ENCODE data around the gene ETHE1. TPM values are rescaled to one million over a fixed set of nuclear protein-coding genes. Genes with fewer than 3 reads are reported as not detected.
A peak's percentile ranks its signal among the peaks of the same experiment; 100 is the strongest.

The ETHE1 gene
- total and polyA plus RNA-seq, 2 of the 8 experiments (the other 6 are each of a cell fraction or from before 2014, with no cell fraction given): 19.9 to 96.0 TPM

GRCh38 chr19:43463381-43464133, 63.4 kb downstream of the ETHE1 start:
- H2BK15ac ChIP-seq (ENCODE audit: low read length): no peak overlapping the region
- peak overlapping the region in 2 of 4 experiments; percentile 54 to 56; a peak in 3 of 7 replicates for H3K9ac ChIP-seq (replicated peaks in 1 of 4; ENCODE audit: extremely low read depth in 1 of 4, low read depth in 3 of 4, low read length in 3 of 4)
- H3K23me2 ChIP-seq (ENCODE audit: low read depth, low read length): peaks cover 13% of the 10 kb centered on the region
- no peak overlapping the region for H2AK5ac ChIP-seq (ENCODE audit: low read depth, low read length)
- H3K14ac ChIP-seq (ENCODE audit: insufficient read length): no peak overlapping the region
- ChIA-PET POLR2A (ENCODE audit: partially characterized antibody) (interaction anchor here (1.1 to 4.4 kb wide), 8 partner anchors 10 to 160 kb away, joined by 3 to 23 read pairs (median 4); no protein-coding TSS in a partner anchor), CTCF (ENCODE audit: partially characterized antibody) (interaction anchor here (0.6 to 4.9 kb wide), 8 partner anchors 13 to 897 kb away, joined by 3 to 33 read pairs (median 4); partner anchors contain the start of gene PHLDB3)
- no peak overlapping the region for H3K4ac ChIP-seq (replicated peaks; ENCODE audit: insufficient read length, low read depth, low read length)
- no peak overlapping the region for H4K5ac ChIP-seq (ENCODE audit: insufficient read length, low read depth, low read length)
- WGBS, 2 experiments (ENCODE audit: extremely low coverage in 1 of 2, insufficient coverage in 1 of 2, insufficient read length in 1 of 2, insufficient replicate concordance in 2 of 2, low coverage in 1 of 2, low lambda C conversion rate in 2 of 2, missing lambda C conversion rate in 1 of 2): 1% methylated on average over 26 of the region's 57 CpGs; no CpG with 5 or more reads in 1 of the 2 experiments
- peak overlapping the region; percentile 50 to 93 (median 85) for H3K4me3 ChIP-seq (ENCODE audit: extremely low read depth in 1 of 4, insufficient read depth in 2 of 4, low read depth in 3 of 4, low read length in 4 of 4)
- no peak overlapping the region for H2BK5ac ChIP-seq (ENCODE audit: low read depth, low read length)
- H3K9me3 ChIP-seq (ENCODE audit: insufficient read depth in 2 of 2, low read depth in 1 of 2, low read length in 1 of 2): no peaks in the 10 kb centered on the region
- H2AFZ ChIP-seq (ENCODE audit: low read length): peak overlapping the region; percentile 74
- no peaks in the 10 kb centered on the region for H3K79me1 ChIP-seq (ENCODE audit: low read depth, low read length)
- H3K18ac ChIP-seq (ENCODE audit: extremely low read depth, low read length): peak overlapping the region; percentile 73; the same call in 1 of the 2 replicates
- H3K56ac ChIP-seq (replicated peaks; ENCODE audit: insufficient read length, low read depth, low read length): peak overlapping the region; percentile 62
- peak; percentile 42 for FAIRE-seq
- peak; percentile 74 to 99 for DNase-seq (ENCODE audit: low read depth in 1 of 2, low spot score in 2 of 2)
- peaks cover 0 to 8% (median 3%) of the 10 kb centered on the region in 4 experiments; a peak in 4 of 7 replicates for H3K4me1 ChIP-seq (replicated peaks in 1 of 4; ENCODE audit: control insufficient read depth in 3 of 4, insufficient read depth in 4 of 4, low read length in 3 of 4)
- H2BK20ac ChIP-seq (ENCODE audit: low read length): no peak overlapping the region
- no peak overlapping the region for H3K27ac ChIP-seq (ENCODE audit: low read depth, low read length)
- H3K27me3 ChIP-seq (replicated peaks in 1 of 4; ENCODE audit: control insufficient read depth in 3 of 4, extremely low read depth in 1 of 4, insufficient read depth in 3 of 4, low read length in 3 of 4): peaks cover 0 to 25% (median 15%) of the 10 kb centered on the region in 4 experiments; a peak in 6 of 7 replicates
- H4K20me1 ChIP-seq (replicated peaks in 1 of 2; ENCODE audit: control insufficient read depth in 1 of 2, insufficient read depth in 2 of 2, low read length in 2 of 2): no peaks in the 10 kb centered on the region
- H4K91ac ChIP-seq (replicated peaks; ENCODE audit: insufficient read length, low read length): no peak overlapping the region
- peak overlapping the region; percentile 73 for H4K8ac ChIP-seq (ENCODE audit: extremely low read depth, insufficient read depth, low read length)
- peak overlapping the region; percentile 87 to 94 for H3K4me2 ChIP-seq (ENCODE audit: insufficient read depth in 1 of 2, low read depth in 2 of 2, low read length in 2 of 2)
- no peaks in the 10 kb centered on the region for H3K79me2 ChIP-seq (ENCODE audit: control insufficient read depth in 1 of 2, insufficient read depth in 2 of 2, low read length in 2 of 2)
- no peak overlapping the region; the same call in 1 of the 2 replicates for H2BK12ac ChIP-seq (ENCODE audit: low read depth, low read length)
- H3K36me3 ChIP-seq (ENCODE audit: control insufficient read depth in 2 of 4, insufficient read depth in 4 of 4, low read length in 3 of 4): no peaks in the 10 kb centered on the region
- no peak overlapping the region for H2BK120ac ChIP-seq (replicated peaks; ENCODE audit: low read depth, low read length)
- no peak overlapping the region for H3K23ac ChIP-seq (ENCODE audit: insufficient read length)
- TF ChIP-seq SUZ12 (IDR thresholded peaks at IDR 0.05; ENCODE audit: low read length) (no peak), NANOG (IDR thresholded peaks at IDR 0.05; ENCODE audit: insufficient read depth, low read depth, low read length, poor library complexity, severe bottlenecking) (no peak), BACH1 (IDR thresholded peaks at IDR 0.05; ENCODE audit: low read length) (peak; percentile 33; the same call in 1 of the 2 replicates), ASH2L (IDR thresholded peaks at IDR 0.05; ENCODE audit: low read length) (peak; percentile 60), TEAD4 (IDR thresholded peaks at IDR 0.05; ENCODE audit: low read depth, low read length) (no peak), SP4 (IDR thresholded peaks at IDR 0.05; ENCODE audit: low read length) (no peak), TAF7 (optimal IDR thresholded peaks at IDR 0.05; ENCODE audit: borderline replicate concordance, low read depth, low read length) (no peak), RAD21 (IDR thresholded peaks at IDR 0.05 in 1 of 2, conservative IDR thresholded peaks at IDR 0.05 in 1 of 2; ENCODE audit: low read depth in 2 of 2, low read length in 2 of 2) (no peak), KDM4A (IDR thresholded peaks at IDR 0.05; ENCODE audit: low read depth, low read length, severe bottlenecking) (peak; percentile 82), SIX5 (IDR thresholded peaks at IDR 0.05; ENCODE audit: low read depth, low read length) (no peak)
- TF ChIP-seq, protein P1, sequence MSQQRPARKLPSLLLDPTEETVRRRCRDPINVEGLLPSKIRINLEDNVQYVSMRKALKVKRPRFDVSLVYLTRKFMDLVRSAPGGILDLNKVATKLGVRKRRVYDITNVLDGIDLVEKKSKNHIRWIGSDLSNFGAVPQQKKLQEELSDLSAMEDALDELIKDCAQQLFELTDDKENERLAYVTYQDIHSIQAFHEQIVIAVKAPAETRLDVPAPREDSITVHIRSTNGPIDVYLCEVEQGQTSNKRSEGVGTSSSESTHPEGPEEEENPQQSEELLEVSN (IDR thresholded peaks at IDR 0.05): no peak

Data from H1 (cell line).